K562 (cell line): ENCODE data around the gene GSTO2. TPM values are rescaled to one million over a fixed set of nuclear protein-coding genes. Genes with fewer than 3 reads are reported as not detected.

ENCODE experiments used
- BRCA1 ChIP-seq, 2 experiments: fragments of 450-650 bp in 1 of 2; sonication (generic) in 1 of 2; formaldehyde crosslinking in 1 of 2; IDR thresholded peaks; 2 replicates each; pipeline versions ENCODE4 v1.5.0 to v1.6.1; 2017 to 2020; ENCODE audit warnings: mild to moderate bottlenecking in 1 of 2, missing genetic modification reagents in 1 of 2
- CC2D1A ChIP-seq: fragments of 450-650 bp; IDR thresholded peaks from 2 replicates; pipeline ENCODE4 v1.6.1; 2017; ENCODE audit warnings: mild to moderate bottlenecking
- CEBPB ChIP-seq: fragments of 450-650 bp; IDR thresholded peaks from 2 replicates; pipeline ENCODE4 v1.6.1; 2016; ENCODE audit warnings: missing genetic modification characterization, missing compliant biosample characterization
- CHD4 ChIP-seq: fragments of 200-600 bp; sonication (generic); IDR thresholded peaks from 3 replicates; pipeline ENCODE4 v1.6.1; 2012; ENCODE audit warnings: low read depth, mild to moderate bottlenecking, mixed read lengths, low read length, inconsistent platforms; ENCODE audit not compliant: insufficient read depth, insufficient replicate concordance, poor library complexity, severe bottlenecking
- EP300 ChIP-seq: IDR thresholded peaks from 2 replicates; pipeline ENCODE4 v1.6.1; 2012; ENCODE audit warnings: low read length, improper control_type of control experiment
- FOXK1 ChIP-seq: sonication (generic); formaldehyde crosslinking; IDR thresholded peaks from 2 replicates; pipeline ENCODE4 v1.8.0; 2022; ENCODE audit warnings: missing genetic modification reagents, mild to moderate bottlenecking, borderline replicate concordance
- FOXK2 ChIP-seq, 2 experiments: fragments of 450-650 bp; IDR thresholded peaks in 1 of 2; conservative IDR thresholded peaks in 1 of 2; 2 replicates each; pipeline ENCODE4 v1.6.1; 2016; ENCODE audit warnings: low read depth in 2 of 2, mild to moderate bottlenecking in 1 of 2
- HINFP ChIP-seq: fragments of 450-650 bp; conservative IDR thresholded peaks from 2 replicates; pipeline ENCODE4 v1.6.1; 2016; ENCODE audit warnings: missing genetic modification characterization, low read depth, mild to moderate bottlenecking, control low read depth, missing compliant biosample characterization
- ILK ChIP-seq: fragments of 450-650 bp; IDR thresholded peaks from 2 replicates; pipeline ENCODE4 v1.6.1; 2016; ENCODE audit warnings: missing genetic modification characterization, low read depth, mild to moderate bottlenecking, missing compliant biosample characterization, moderate library complexity, borderline replicate concordance
- MXD1 ChIP-seq: fragments of 250-450 bp; sonication (Bioruptor Pico); IDR thresholded peaks from 2 replicates; pipeline ENCODE4 v1.8.0; 2021; ENCODE audit warnings: borderline replicate concordance, mild to moderate bottlenecking, moderate library complexity; ENCODE audit not compliant: poor library complexity, severe bottlenecking
- NCOR1 ChIP-seq: fragments of 450-650 bp; IDR thresholded peaks from 2 replicates; pipeline ENCODE4 v1.6.1; 2016; ENCODE audit warnings: mild to moderate bottlenecking, moderate library complexity
- POLR2H ChIP-seq: IDR thresholded peaks from 2 replicates; pipeline ENCODE4 v1.6.1; 2016; ENCODE audit warnings: missing genetic modification characterization, low read depth, mild to moderate bottlenecking, control low read depth, missing compliant biosample characterization, moderate library complexity
- RBM17 ChIP-seq: fragments of 200-400 bp; formaldehyde crosslinking; IDR thresholded peaks from 2 replicates; pipeline ENCODE4 v1.6.1; 2017; ENCODE audit warnings: low read depth, mild to moderate bottlenecking, low read length, borderline replicate concordance
- SNAPC5 ChIP-seq: fragments of 250-450 bp; sonication (Bioruptor Pico); IDR thresholded peaks from 2 replicates; pipeline ENCODE4 v1.8.0; 2021; ENCODE audit warnings: moderate library complexity, mild to moderate bottlenecking, inconsistent platforms
- SRF ChIP-seq, 2 experiments: fragments of 250-450, 450-650 bp in 1 of 2; sonication (Bioruptor Pico) in 1 of 2; sonication (generic) in 1 of 2; formaldehyde crosslinking; IDR thresholded peaks; 2 replicates each; pipeline versions ENCODE4 v1.5.0 to v1.5.1; 2020 to 2022; ENCODE audit warnings: mild to moderate bottlenecking in 1 of 2, missing genetic modification reagents in 1 of 2
- TFAM ChIP-seq: fragments of 250-450 bp; sonication (Bioruptor Pico); conservative IDR thresholded peaks from 2 replicates; pipeline ENCODE4 v1.5.0; 2021; ENCODE audit warnings: mild to moderate bottlenecking, moderate library complexity
- ZBTB17 ChIP-seq: fragments of 450-650 bp; formaldehyde crosslinking; IDR thresholded peaks from 2 replicates; pipeline ENCODE4 v1.4.0; 2020; ENCODE audit warnings: mild to moderate bottlenecking
- ZNF121 ChIP-seq: sonication (generic); formaldehyde crosslinking; conservative IDR thresholded peaks from 2 replicates; pipeline ENCODE4 v1.8.0; 2022; ENCODE audit warnings: missing genetic modification reagents
- ZNF561 ChIP-seq: fragments of 450-650 bp; formaldehyde crosslinking; conservative IDR thresholded peaks from 2 replicates; pipeline ENCODE4 v1.4.0; 2020; ENCODE audit warnings: mild to moderate bottlenecking, moderate library complexity
- ZNF584 ChIP-seq: fragments of 200-800 bp; sonication (Bioruptor generic); IDR thresholded peaks from 2 replicates; pipeline ENCODE4 v1.6.1; 2016; ENCODE audit warnings: low read depth, mild to moderate bottlenecking, missing genetic modification characterization, missing compliant biosample characterization
- ZNF764 ChIP-seq: fragments of 250-450 bp; sonication (Bioruptor Pico); IDR thresholded peaks from 2 replicates; pipeline ENCODE4 v1.4.0; 2020; ENCODE audit warnings: low read depth, mild to moderate bottlenecking, moderate library complexity
- polyA plus RNA-seq, 8 experiments: library from polyadenylated mRNA; depleted of rRNA in 4 of 8; stranded (reverse) in 5 of 8; unstranded in 3 of 8; fragments of >200 nt; fragmentation: Nextera tagmentation in 2 of 8; fragmentation: Illumina TruSeq in 1 of 8; extraction: Ambion mirVana in 2 of 8; extraction: Trizol in 1 of 8; gene quantifications; 2 replicates each; pipeline versions ENCODE4 v1.2.1 to v1.2.3, GENCODE V29; 2011 to 2014; ENCODE audit warnings: inconsistent platforms in 1 of 8, missing spikeins in 1 of 8
- total RNA-seq, 7 experiments: library from RNA; depleted of rRNA in 6 of 7; stranded (reverse); fragments of >200 nt in 6 of 7; fragmentation: Illumina TruSeq in 2 of 7; extraction: Trizol in 2 of 7; gene quantifications; 2 replicates each; pipeline versions ENCODE4 v1.2.1 to v1.2.3, GENCODE V29; 2011 to 2021; ENCODE audit warnings: low replicate concordance in 1 of 7

GSTO2 gene
- total and polyA plus RNA-seq, 9 of the 15 experiments (the other 6 are each of a cell fraction or from before 2014, with no cell fraction given): 0.18 to 1.8 (median 0.90) TPM

GRCh38 chr10:104246976-104247375, 22.0 kb upstream of the GSTO2 start (continued):
- TF ChIP-seq MXD1 (no peak), CC2D1A (no peak), FOXK2 (conservative IDR thresholded peaks at IDR 0.05 in 1 of 2, IDR thresholded peaks at IDR 0.05 in 1 of 2; ENCODE audit: low read depth in 2 of 2) (no peak), ILK (tag) (no peak), POLR2H (no peak), TFAM (CRISPR knock-in tag) (no peak), BRCA1 (IDR thresholded peaks at IDR 0.05) (no peak), BRCA1 (CRISPR knock-in tag; IDR thresholded peaks at IDR 0.05) (no peak), NCOR1 (peak; percentile 47; the same call in 1 of the 2 replicates), SRF (CRISPR knock-in tag; IDR thresholded peaks at IDR 0.05) (no peak), ZNF764 (no peak), ZBTB17 (CRISPR knock-in tag) (no peak), HINFP (tag) (no peak), SNAPC5 (CRISPR knock-in tag) (no peak), CEBPB (tag) (no peak), ZNF584 (CRISPR knock-in tag) (no peak), FOXK1 (CRISPR knock-in tag) (no peak), EP300 (peak; percentile 60; the same call in 1 of the 2 replicates), ZNF121 (CRISPR knock-in tag) (no peak), CHD4 (no peak), RBM17 (no peak), ZNF561 (CRISPR knock-in tag) (no peak)
